ENCODE measurements around the gene CUTA.
A peak's percentile ranks its signal among the peaks of the same experiment; 100 is the strongest.
"Not testable (repeated sequence)": the region's sequence is repeated elsewhere in the genome, so short reads cannot be mapped to it uniquely, and the experiment has no call there.

CUTA gene

GRCh38 chr6:33420491-33421343 lies 2.8 kb upstream of the CUTA start:
- DNase-seq = no peak

GRCh38 chr6:33419580-33420490 lies 1.9 kb upstream of the CUTA start, which contains the start of gene SYNGAP1:
Gene SYNGAP1, plus strand, starts transcription at chr6:33420065. Its CDS starts 200 bp downstream, at chr6:33420265.
- peak; percentile 38 for DNase-seq

- no peak for DNase-seq
These were observed 884 bp upstream of the CUTA start for GRCh38 chr6:33418690-33419291.

DNA sequence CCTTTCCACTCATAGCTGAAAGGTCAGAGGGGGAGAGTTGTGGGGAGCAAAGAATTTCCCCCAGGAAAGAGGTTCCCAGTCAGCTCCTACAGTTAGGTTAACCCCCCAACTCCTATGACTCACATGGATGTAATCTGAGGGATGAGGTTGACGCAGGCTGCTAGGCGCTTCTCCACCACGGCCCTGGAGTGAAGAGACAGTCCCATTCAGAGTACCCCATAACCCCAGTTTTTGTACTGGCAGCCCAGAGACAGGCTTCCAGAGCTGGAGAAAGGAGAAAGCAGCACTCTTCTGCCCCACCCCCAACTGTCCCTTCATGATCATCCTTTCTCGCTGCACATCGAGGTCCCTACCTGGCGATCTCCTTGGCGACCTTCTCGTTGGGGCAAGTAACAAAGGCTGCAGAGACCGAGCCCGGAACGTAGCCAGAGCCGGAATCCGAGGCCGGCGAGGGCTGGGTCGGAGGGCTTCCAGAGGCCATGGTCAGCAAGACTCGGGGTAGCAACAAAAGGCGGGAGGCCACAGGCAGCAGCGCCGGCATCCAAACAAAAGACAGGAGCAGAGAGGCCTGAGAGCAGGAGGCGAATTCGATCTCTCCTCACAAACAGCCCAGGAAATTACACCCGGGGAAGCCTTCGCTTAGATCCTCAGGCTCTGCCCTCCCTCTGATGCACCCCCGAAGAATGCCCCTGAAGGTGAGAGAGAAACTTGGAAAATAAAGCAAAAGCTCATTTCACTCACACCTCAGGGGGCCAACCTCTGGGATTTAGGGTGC lies 592 bp downstream of the CUTA start:
- DNase-seq = peak; percentile 49

- DNase-seq = no peak
These were observed 1.4 kb downstream of the CUTA start for GRCh38 chr6:33416386-33417127.

- DNase-seq = no peak
These were observed 2.1 kb downstream of the CUTA start for GRCh38 chr6:33415831-33416230.

DNA sequence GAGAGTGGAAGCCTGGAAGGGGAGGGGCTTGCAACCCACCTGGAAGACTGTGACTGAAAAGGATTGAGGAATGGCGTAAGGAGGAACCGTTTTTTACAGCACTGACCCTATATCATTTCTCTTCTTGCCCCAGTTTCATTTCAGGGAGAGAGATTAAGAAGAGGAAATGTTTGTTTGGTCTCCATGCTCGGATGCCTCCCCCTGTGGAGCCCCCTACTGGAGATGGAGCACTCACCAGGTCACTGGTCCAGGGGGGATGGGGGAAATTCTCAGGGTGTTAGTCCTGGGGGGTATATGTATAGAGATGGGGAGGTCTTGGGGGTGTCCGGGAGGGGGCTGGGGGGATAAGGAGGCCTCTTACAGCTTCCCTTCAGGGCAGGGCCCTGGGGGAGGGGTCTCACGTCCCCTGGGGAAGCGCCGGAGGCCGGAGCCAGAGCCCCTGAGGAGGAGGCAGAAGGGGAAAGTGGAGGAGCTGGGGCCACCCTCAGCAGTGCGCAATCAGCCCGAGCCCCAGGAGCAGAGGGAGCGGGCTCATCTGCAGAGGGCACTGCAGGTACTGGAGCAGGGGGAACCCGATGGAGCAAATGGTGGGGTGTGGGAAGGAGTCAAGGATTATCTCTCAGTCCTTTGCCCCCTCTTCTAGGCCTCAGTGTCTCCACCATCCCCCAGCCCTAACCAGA lies 3.2 kb downstream of the CUTA start:
- DNase-seq = no peak

GRCh38 chr6:33413241-33414120 lies 4.4 kb downstream of the CUTA start:
- DNase-seq = no peak

DNA sequence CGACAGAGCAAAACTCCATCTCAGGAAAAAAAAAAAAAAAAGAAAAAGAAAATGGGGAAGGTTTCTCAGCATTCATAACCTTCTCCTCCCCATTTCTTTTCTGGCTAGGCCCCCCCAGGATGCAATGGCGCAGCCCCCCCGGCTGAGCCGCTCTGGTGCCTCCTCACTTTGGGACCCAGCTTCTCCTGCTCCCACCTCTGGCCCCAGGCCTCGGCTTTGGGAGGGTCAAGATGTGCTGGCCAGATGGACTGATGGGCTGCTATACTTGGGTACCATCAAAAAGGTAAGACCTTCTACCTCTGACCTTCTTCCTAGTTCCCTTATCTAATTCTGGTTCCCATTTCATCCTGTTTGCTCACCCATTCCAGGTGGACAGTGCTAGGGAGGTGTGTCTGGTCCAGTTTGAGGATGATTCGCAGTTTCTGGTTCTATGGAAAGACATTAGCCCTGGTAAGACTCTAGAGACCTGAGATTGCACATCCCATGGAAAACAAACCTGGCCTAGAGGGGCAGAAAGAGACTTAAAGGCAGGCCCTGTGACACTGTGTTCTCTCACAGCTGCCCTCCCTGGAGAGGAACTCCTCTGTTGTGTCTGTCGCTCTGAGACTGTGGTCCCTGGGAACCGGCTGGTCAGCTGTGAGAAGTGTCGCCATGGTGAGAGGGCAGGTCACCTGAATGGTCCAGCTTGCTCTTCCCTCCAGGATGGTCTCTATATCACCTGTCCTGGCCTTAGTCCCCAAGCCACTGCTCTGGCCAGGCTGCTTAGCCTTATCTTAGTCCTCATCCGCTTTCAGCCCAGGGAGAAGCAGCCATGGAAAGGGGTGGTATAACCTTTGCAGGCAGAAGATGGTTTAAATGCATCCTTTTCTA lies 5.5 kb downstream of the CUTA start:
- no peak for DNase-seq

DNA sequence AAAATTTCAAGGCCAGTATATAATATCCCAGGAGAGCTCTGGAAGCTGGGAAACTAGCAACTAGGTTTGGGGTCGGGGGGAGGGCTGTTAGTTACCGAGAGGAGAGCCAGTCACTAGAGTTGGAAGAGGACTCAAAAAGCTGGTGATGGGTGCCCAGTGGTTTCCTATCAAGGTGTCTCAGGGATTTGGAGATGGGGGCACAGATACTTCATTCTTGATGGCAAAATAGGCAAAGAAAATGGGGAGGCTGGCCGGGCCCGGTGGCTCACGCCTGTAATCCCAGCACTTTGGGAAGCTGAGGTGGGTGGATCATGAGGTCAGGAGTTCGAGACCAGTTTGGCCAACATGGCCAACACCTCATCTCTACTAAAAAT lies 6.3 kb downstream of the CUTA start:
- DNase-seq = no peak

- DNase-seq = no peak
These were observed 6.9 kb downstream of the CUTA start, which contains the start of gene PHF1 for GRCh38 chr6:33410711-33411631. Gene PHF1, plus strand, starts transcription at chr6:33411014. Its CDS starts 1,250 bp downstream, at chr6:33412264.

- DNase-seq = peak; percentile 99
These were observed 7.7 kb downstream of the CUTA start for GRCh38 chr6:33410050-33410710.

DNA sequence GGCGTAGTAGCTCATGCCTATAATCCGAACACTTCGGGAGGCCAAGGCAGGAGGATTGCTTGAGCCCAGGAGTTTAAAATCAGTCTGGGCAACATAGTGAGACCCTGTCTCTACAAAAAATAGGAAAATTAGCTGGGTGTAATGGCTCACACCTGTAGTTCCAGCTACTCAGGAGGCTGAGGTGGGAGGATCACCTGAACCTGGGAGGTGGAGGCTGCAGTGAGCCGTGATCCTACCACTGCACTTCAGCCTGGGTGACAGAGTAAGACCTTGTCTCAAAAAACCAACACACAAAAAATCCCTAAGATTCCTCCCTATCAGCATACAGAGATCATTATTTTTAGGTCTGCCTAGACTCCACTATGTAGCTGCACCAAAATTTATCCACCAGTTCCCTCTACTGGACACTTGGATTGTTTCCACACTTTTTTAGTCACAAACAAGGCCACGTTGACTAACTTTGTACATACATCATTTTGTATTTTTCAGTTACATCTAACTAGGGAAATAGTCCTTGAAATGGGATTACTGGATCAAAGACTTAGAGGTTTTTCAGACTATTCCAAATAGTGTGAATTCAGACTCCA lies 10.7 kb downstream of the CUTA start:
- no peak for DNase-seq

DNA sequence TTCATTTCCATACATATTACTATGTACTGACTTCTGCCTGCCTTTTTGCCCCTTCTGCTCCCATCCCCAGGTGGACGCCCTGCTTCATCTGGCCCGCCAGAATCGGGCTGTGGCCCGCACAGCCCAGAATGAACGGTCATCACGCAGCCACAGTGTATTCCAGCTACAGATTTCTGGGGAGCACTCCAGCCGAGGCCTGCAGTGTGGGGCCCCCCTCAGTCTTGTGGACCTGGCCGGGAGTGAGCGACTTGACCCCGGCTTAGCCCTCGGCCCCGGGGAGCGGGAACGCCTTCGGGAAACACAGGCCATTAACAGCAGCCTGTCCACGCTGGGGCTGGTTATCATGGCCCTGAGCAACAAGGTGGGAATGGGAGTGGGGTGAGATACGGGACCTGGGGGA lies 11.8 kb downstream of the CUTA start:
- DNase-seq = no peak

DNA sequence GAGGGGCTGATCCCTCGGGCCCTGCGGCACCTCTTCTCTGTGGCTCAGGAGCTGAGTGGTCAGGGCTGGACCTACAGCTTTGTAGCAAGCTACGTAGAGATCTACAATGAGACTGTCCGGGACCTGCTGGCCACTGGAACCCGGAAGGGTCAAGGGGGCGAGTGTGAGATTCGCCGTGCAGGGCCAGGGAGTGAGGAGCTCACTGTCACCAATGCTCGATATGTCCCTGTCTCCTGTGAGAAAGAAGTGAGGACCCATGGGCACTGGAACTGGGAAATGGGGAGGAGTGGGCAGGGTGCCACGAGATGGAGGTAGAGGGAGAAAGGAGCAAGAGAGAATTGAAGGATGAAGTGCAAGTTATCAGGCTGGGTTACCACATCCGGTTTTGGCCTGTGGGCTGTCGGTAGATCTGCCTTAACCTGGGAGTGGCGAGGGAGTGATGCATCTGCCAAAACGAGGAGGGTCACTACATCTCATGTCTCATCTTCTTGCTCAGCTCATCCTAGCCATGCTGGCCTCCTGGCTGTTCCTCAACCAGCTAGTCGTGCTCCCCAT lies 12.4 kb downstream of the CUTA start:
- DNase-seq = no peak

DNA sequence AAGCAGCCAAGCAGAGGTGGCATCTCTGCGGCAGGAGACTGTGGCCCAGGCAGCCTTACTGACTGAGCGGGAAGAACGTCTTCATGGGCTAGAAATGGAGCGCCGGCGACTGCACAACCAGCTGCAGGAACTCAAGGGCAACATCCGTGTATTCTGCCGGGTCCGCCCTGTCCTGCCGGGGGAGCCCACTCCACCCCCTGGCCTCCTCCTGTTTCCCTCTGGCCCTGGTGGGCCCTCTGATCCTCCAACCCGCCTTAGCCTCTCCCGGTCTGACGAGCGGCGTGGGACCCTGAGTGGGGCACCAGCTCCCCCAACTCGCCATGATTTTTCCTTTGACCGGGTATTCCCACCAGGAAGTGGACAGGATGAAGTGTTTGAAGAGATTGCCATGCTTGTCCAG lies 13.0 kb downstream of the CUTA start:
- DNase-seq = no peak

- DNase-seq = not testable (repeated sequence)
These were observed 18.0 kb downstream of the CUTA start for GRCh38 chr6:33399881-33400280.

All from DMS79 treated with DMSO at 0.1 percent for 48 hours (cell line).